Measurements from ENCODE around the gene TP53BP1.
"Not testable (repeated sequence)": the region's sequence is repeated elsewhere in the genome, so short reads cannot be mapped to it uniquely, and the experiment has no call there.

Gene TP53BP1

GRCh38 chr15:43403616-43404015 lies 89.3 kb downstream of the TP53BP1 start:
- no peaks in the 10 kb centered on the region for H3K27me3 ChIP-seq (ENCODE audit: control insufficient read depth, low read length)
- no peaks in the 10 kb centered on the region for H4K20me1 ChIP-seq (ENCODE audit: control insufficient read depth, insufficient read depth, low read depth, low read length)
- no peak overlapping the region for H3K27ac ChIP-seq (ENCODE audit: low read depth, low read length)
- no peaks in the 10 kb centered on the region for H3K9me2 ChIP-seq (replicated peaks; ENCODE audit: control insufficient read depth, low read length)
- no peaks in the 10 kb centered on the region for H3K79me2 ChIP-seq (ENCODE audit: control insufficient read depth, low read length)
- no peaks in the 10 kb centered on the region for H3K4me1 ChIP-seq (ENCODE audit: control insufficient read depth, low read length)
- TF ChIP-seq EZH2phosphoT487 (IDR thresholded peaks at IDR 0.05; ENCODE audit: borderline replicate concordance, low read length): no peak
- TF ChIP-seq, protein P1, sequence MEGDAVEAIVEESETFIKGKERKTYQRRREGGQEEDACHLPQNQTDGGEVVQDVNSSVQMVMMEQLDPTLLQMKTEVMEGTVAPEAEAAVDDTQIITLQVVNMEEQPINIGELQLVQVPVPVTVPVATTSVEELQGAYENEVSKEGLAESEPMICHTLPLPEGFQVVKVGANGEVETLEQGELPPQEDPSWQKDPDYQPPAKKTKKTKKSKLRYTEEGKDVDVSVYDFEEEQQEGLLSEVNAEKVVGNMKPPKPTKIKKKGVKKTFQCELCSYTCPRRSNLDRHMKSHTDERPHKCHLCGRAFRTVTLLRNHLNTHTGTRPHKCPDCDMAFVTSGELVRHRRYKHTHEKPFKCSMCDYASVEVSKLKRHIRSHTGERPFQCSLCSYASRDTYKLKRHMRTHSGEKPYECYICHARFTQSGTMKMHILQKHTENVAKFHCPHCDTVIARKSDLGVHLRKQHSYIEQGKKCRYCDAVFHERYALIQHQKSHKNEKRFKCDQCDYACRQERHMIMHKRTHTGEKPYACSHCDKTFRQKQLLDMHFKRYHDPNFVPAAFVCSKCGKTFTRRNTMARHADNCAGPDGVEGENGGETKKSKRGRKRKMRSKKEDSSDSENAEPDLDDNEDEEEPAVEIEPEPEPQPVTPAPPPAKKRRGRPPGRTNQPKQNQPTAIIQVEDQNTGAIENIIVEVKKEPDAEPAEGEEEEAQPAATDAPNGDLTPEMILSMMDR (IDR thresholded peaks at IDR 0.05; ENCODE audit: low read depth, low read length, poor library complexity, severe bottlenecking): no peak
- H3K36me3 ChIP-seq (ENCODE audit: control insufficient read depth, low read length): peaks cover 88% of the 10 kb centered on the region
- H3K9me3 ChIP-seq (ENCODE audit: control insufficient read depth, insufficient read depth, low read length): no peaks in the 10 kb centered on the region
- no peak overlapping the region for H3K4me3 ChIP-seq (ENCODE audit: low read length)
- H3F3A ChIP-seq (ENCODE audit: control insufficient read depth, insufficient read depth): no peaks in the 10 kb centered on the region
- no peak overlapping the region for H3K4me2 ChIP-seq (ENCODE audit: low read length)

DNA sequence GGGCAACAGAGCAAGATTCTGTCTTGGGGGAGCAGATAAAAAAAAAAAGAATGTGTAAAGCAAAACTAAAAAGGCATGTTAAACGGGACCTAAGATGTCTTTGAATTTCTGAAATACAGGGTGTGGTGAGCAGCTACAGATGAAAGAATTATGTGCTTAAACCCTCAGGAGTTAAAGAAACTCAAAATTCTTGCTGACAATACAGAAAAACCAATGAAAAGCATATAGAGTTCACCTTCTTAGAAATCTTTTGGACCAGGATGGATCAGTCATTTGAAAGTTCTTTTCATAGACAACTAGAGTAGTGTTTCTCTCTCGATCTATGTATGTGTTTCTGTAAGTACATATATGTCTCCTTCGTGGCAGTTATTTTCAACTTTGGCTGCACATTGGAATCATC lies 90.7 kb downstream of the TP53BP1 start:
- no peaks in the 10 kb centered on the region for H3K4me1 ChIP-seq (ENCODE audit: control insufficient read depth, low read length)
- TF ChIP-seq EZH2phosphoT487 (IDR thresholded peaks at IDR 0.05; ENCODE audit: borderline replicate concordance, low read length): no peak
- TF ChIP-seq, protein P1 (IDR thresholded peaks at IDR 0.05; ENCODE audit: low read depth, low read length, poor library complexity, severe bottlenecking): no peak
- H3K27me3 ChIP-seq (ENCODE audit: control insufficient read depth, low read length): no peaks in the 10 kb centered on the region
- no peak overlapping the region for H3K27ac ChIP-seq (ENCODE audit: low read depth, low read length)
- no peaks in the 10 kb centered on the region for H3F3A ChIP-seq (ENCODE audit: control insufficient read depth, insufficient read depth)
- no peaks in the 10 kb centered on the region for H3K9me3 ChIP-seq (ENCODE audit: control insufficient read depth, insufficient read depth, low read length)
- H3K36me3 ChIP-seq (ENCODE audit: control insufficient read depth, low read length): peaks cover 88% of the 10 kb centered on the region
- no peaks in the 10 kb centered on the region for H3K79me2 ChIP-seq (ENCODE audit: control insufficient read depth, low read length)
- H3K9me2 ChIP-seq (replicated peaks; ENCODE audit: control insufficient read depth, low read length): no peaks in the 10 kb centered on the region
- H3K4me2 ChIP-seq (ENCODE audit: low read length): no peak overlapping the region
- H3K4me3 ChIP-seq (ENCODE audit: low read length): no peak overlapping the region
- H4K20me1 ChIP-seq (ENCODE audit: control insufficient read depth, insufficient read depth, low read depth, low read length): no peaks in the 10 kb centered on the region

DNA sequence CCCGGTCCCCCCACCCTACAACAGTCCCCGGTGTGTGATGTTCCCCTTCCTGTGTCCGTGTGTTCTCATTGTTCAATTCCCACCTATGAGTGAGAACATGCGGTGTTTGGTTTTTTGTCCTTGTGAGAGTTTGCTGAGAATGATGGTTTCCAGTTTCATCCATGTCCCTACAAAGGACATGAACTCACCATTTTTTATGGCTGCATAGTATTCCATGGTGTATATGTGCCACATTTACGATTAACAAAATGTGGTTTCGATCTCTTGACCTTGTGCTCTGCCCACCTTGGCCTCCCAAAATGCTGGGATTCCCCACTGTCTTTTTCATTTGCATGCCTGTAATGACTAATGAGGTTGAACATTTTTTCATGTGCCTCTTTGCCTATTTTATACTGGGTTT lies 99.4 kb downstream of the TP53BP1 start:
- H3K4me3 ChIP-seq (ENCODE audit: low read length); H3K79me2 ChIP-seq (ENCODE audit: control insufficient read depth, low read length); H3F3A ChIP-seq (ENCODE audit: control insufficient read depth, insufficient read depth); H4K20me1 ChIP-seq (ENCODE audit: control insufficient read depth, insufficient read depth, low read depth, low read length); H3K27ac ChIP-seq (ENCODE audit: low read depth, low read length); H3K9me3 ChIP-seq (ENCODE audit: control insufficient read depth, insufficient read depth, low read length); H3K9me2 ChIP-seq (replicated peaks; ENCODE audit: control insufficient read depth, low read length); H3K27me3 ChIP-seq (ENCODE audit: control insufficient read depth, low read length); H3K4me1 ChIP-seq (ENCODE audit: control insufficient read depth, low read length); H3K4me2 ChIP-seq (ENCODE audit: low read length): not testable (repeated sequence)
- H3K36me3 ChIP-seq (ENCODE audit: control insufficient read depth, low read length): peaks cover 66% of the 10 kb centered on the region

GRCh38 chr15:43390723-43391122 lies 102.2 kb downstream of the TP53BP1 start:
- Histone ChIP-seq H3K79me2 (ENCODE audit: control insufficient read depth, low read length) (no peaks in the 10 kb centered on the region), H3K27me3 (ENCODE audit: control insufficient read depth, low read length) (no peaks in the 10 kb centered on the region), H3K4me3 (ENCODE audit: low read length) (no peak overlapping the region), H3K27ac (ENCODE audit: low read depth, low read length) (no peak overlapping the region), H3K36me3 (ENCODE audit: control insufficient read depth, low read length) (peaks cover 55% of the 10 kb centered on the region), H3K9me2 (replicated peaks; ENCODE audit: control insufficient read depth, low read length) (no peaks in the 10 kb centered on the region), H3F3A (ENCODE audit: control insufficient read depth, insufficient read depth) (0 out of 2 replicates have a peak, but pooled peaks cover 3% of the 10 kb centered on the region), H4K20me1 (ENCODE audit: control insufficient read depth, insufficient read depth, low read depth, low read length) (no peaks in the 10 kb centered on the region), H3K4me2 (ENCODE audit: low read length) (no peak overlapping the region), H3K4me1 (ENCODE audit: control insufficient read depth, low read length) (no peaks in the 10 kb centered on the region), H3K9me3 (ENCODE audit: control insufficient read depth, insufficient read depth, low read length) (no peaks in the 10 kb centered on the region)
- TF ChIP-seq EZH2phosphoT487 (IDR thresholded peaks at IDR 0.05; ENCODE audit: borderline replicate concordance, low read length): no peak
- TF ChIP-seq, protein P1 (IDR thresholded peaks at IDR 0.05; ENCODE audit: low read depth, low read length, poor library complexity, severe bottlenecking): no peak
